ENCODE results near the gene OGFR. TPM values are rescaled to one million over a fixed set of nuclear protein-coding genes. Genes with fewer than 3 reads are reported as not detected.
A peak's percentile ranks its signal among the peaks of the same experiment; 100 is the strongest.
"Not testable (repeated sequence)": the region's sequence is repeated elsewhere in the genome, so short reads cannot be mapped to it uniquely, and the experiment has no call there.

OGFR gene
- total RNA-seq, 2 experiments from 2014 or later = 23.7 to 24.6 TPM

DNA sequence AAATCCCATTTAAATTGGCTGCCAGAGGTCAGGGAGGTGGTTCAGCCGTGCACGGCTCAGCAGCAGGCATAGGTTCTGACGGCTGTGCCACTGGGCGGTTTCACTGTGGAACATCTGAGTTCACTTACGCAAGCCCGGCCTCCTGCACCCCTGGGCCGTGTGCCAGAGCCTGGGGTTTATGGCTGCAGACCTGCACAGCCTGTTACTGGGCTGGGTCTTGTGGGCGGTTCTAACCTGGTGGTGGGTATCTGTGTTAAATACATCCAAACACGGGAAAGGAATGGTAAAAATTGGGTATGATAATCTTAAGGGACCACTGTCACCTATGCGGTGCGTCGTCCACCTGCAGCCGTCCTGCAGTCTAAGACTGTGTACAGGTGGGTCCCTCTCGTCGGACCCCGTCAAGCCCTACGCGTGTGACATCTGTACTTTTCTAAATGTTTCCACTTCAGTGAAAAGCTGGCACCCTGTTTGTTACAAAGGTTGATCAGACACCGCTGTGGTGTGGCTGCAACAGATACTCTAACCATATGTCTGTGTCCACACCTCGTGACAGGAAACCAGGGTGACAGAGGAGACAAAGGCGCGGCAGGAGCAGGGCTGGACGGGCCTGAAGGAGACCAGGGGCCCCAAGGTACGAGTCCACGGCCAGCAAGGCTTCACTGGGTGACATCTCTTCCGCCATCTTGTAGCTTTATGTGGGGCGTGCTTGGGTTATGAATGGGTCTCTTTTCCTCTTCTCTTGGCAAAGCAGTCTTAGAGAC is 33.7 kb downstream of the OGFR start:
- intact Hi-C loops (cut with micrococcal nuclease) = no loop called here
- Mint-ChIP-seq H3K4me1 (ENCODE audit: low read depth) (no peaks in the 10 kb centered on the region), H3K4me3 (no peak overlapping the region), H3K27ac (no peak overlapping the region), H3K36me3 (ENCODE audit: low read depth) (no peaks in the 10 kb centered on the region), H3K9me3 (no peaks in the 10 kb centered on the region), H3K27me3 (ENCODE audit: low read depth) (no peaks in the 10 kb centered on the region)
- CTCF ChIA-PET = interaction anchor here (1.0 kb wide), 1 partner anchor 33 kb away, joined by 3 read pairs; no protein-coding TSS in a partner anchor
- DNase-seq = no peak

GRCh38 chr20:62839261-62839660 is 34.6 kb downstream of the OGFR start:
- intact Hi-C loops (cut with micrococcal nuclease) = no loop called here
- Mint-ChIP-seq H3K27ac (no peak overlapping the region), H3K4me3 (no peak overlapping the region), H3K36me3 (ENCODE audit: low read depth) (no peaks in the 10 kb centered on the region), H3K4me1 (ENCODE audit: low read depth) (no peaks in the 10 kb centered on the region), H3K27me3 (ENCODE audit: low read depth) (no peaks in the 10 kb centered on the region), H3K9me3 (no peaks in the 10 kb centered on the region)
- CTCF ChIA-PET = interaction anchor here (1.0 kb wide), 1 partner anchor 32 kb away, joined by 3 read pairs; no protein-coding TSS in a partner anchor
- DNase-seq = no peak

DNA sequence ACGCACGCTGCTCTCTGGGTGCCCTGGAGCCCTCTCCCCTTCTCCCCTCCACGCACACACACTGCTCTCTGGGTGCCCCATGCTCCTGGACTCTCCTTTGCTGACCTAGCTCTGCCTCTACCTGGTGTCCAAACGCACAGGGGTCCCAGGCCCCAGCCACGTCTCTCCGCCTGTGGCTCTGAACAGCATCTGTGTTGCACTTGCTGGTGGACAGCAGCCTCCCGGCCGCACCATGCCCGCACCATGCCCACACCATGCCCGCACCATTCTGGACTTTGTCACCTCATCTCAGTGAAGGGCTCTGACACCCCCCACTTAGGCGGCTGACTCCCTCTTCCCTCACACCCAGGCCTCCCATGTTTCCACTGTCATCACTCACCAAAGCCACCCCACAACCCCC is 35.2 kb downstream of the OGFR start:
- Mint-ChIP-seq H3K36me3 (ENCODE audit: low read depth) (no peaks in the 10 kb centered on the region), H3K4me1 (ENCODE audit: low read depth) (no peaks in the 10 kb centered on the region), H3K9me3 (no peaks in the 10 kb centered on the region), H3K27ac (no peak overlapping the region), H3K4me3 (no peak overlapping the region), H3K27me3 (ENCODE audit: low read depth) (no peaks in the 10 kb centered on the region)
- CTCF ChIA-PET = no interaction called here
- DNase-seq = no peak
- intact Hi-C loops (cut with micrococcal nuclease) = no loop called here

- Mint-ChIP-seq H3K9me3 (no peaks in the 10 kb centered on the region), H3K36me3 (ENCODE audit: low read depth) (peaks cover 2% of the 10 kb centered on the region), H3K4me3 (no peak overlapping the region), H3K4me1 (ENCODE audit: low read depth) (no peaks in the 10 kb centered on the region), H3K27ac (no peak overlapping the region), H3K27me3 (ENCODE audit: low read depth) (no peaks in the 10 kb centered on the region)
- no peak for DNase-seq
- intact Hi-C loops (cut with micrococcal nuclease) = no loop called here
- CTCF ChIA-PET = no interaction called here
Observed at GRCh38 chr20:62840244-62841197, 35.9 kb downstream of the OGFR start.

GRCh38 chr20:62841705-62842212 is 37.1 kb downstream of the OGFR start:
- intact Hi-C loops (cut with micrococcal nuclease) = no loop called here
- no peaks in the 10 kb centered on the region for H3K27me3 Mint-ChIP-seq (ENCODE audit: low read depth)

DNA sequence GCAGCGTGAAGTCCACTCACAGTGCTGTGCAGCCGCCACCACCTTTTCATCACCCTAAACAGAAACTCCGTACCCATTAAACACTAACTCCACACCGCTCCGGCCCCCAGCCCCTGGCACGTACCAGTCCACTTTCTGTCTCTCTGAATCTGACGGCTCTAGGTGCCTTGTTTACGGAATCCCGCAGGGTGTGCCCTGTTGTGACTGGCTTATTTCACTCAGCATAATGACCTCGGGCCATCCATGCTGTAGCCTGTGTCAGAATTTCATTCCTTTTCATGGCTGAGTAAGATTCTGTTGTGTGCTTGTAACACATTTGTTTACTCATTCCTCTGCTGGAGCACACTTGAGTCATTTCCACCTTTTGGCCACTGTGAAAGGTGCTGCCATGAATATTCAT is 39.0 kb downstream of the OGFR start:
- Mint-ChIP-seq H3K27ac (peak overlapping the region; percentile 31), H3K9me3 (no peaks in the 10 kb centered on the region), H3K4me3 (no peak overlapping the region), H3K36me3 (ENCODE audit: low read depth) (peaks cover 4% of the 10 kb centered on the region), H3K4me1 (ENCODE audit: low read depth) (no peaks in the 10 kb centered on the region), H3K27me3 (ENCODE audit: low read depth) (no peaks in the 10 kb centered on the region)
- intact Hi-C loops (cut with micrococcal nuclease) = no loop called here
- no peak for DNase-seq
- CTCF ChIA-PET = no interaction called here

More at GRCh38 chr20:62841705-62842212, 37.1 kb downstream of the OGFR start:
- no peaks in the 10 kb centered on the region for H3K9me3 Mint-ChIP-seq
- peaks cover 4% of the 10 kb centered on the region for H3K36me3 Mint-ChIP-seq (ENCODE audit: low read depth)
- CTCF ChIA-PET = no interaction called here
- H3K4me3 Mint-ChIP-seq = no peak overlapping the region
- H3K4me1 Mint-ChIP-seq (ENCODE audit: low read depth) = no peaks in the 10 kb centered on the region
- no peak for DNase-seq
- no peak overlapping the region for H3K27ac Mint-ChIP-seq

DNA sequence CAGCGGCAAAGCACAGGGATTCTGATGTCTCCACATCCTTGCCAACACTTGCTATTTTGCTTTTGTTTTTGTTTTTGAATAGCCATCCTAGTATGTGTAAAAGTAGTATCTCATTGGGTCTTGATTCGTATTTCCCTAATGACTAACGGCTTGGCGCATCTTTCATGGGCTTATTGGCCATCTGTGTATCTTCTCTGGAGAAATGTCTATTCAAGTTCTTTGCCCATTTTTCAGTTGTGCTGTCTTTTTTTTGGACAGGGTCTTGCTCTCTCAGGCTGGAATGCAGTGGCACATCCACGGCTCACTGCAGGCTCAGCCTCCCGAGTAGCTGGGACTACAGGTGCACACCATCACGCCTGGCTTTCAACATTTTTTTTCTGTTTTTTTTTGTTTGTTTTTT is 39.5 kb downstream of the OGFR start:
- Mint-ChIP-seq H3K27me3 (ENCODE audit: low read depth) (no peaks in the 10 kb centered on the region), H3K36me3 (ENCODE audit: low read depth) (peaks cover 4% of the 10 kb centered on the region), H3K9me3 (no peaks in the 10 kb centered on the region), H3K4me3 (no peak overlapping the region), H3K4me1 (ENCODE audit: low read depth) (no peaks in the 10 kb centered on the region), H3K27ac (no peak overlapping the region)
- CTCF ChIA-PET = no interaction called here
- no peak for DNase-seq
- intact Hi-C loops (cut with micrococcal nuclease) = no loop called here

DNA sequence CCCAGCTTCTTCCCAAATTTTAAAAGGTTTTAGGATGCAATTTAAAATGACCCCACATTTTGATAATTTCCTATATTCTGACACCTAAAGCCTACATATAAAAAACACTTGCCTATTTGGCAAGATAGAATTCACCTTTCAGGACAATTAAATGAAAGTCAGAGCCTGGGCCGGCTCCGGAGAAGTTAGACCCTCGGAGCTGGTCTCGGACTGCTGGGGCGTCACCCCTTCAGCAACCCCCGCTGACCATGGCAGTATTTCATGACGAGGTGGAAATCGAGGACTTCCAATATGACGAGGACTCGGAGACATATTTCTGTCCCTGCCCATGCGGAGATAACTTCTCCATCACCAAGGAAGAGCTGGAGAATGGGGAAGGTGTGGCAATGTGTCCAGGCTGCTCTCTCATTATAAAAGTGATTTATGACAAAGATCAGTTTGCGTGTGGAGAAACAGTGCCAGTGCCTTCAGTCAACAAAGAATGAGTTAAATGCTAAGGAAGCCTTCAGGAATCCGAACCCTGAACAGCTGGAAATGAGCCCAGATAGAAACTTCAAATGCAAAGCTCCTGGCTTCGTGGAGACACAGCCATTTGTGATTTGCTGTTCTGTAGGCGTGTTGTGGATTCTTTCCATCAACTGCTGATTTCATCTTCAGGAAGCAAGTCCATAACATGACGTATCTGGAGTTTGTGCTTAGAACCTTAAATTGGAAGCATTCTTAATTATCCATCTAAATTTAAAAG is 41.0 kb downstream of the OGFR start:
- Mint-ChIP-seq H3K9me3 (no peaks in the 10 kb centered on the region), H3K27ac (no peak overlapping the region), H3K4me1 (ENCODE audit: low read depth) (no peaks in the 10 kb centered on the region), H3K36me3 (ENCODE audit: low read depth) (peaks cover 9% of the 10 kb centered on the region), H3K27me3 (ENCODE audit: low read depth) (no peaks in the 10 kb centered on the region), H3K4me3 (no peak overlapping the region)
- CTCF ChIA-PET = interaction anchor here (0.6 to 1.2 kb wide), 3 partner anchors 11 to 185 kb away, joined by 3 to 5 read pairs (median 3); no protein-coding TSS in a partner anchor
- no peak for DNase-seq
- intact Hi-C loops (cut with micrococcal nuclease) = no loop called here

GRCh38 chr20:62846166-62846890 is 41.7 kb downstream of the OGFR start:
- CTCF ChIA-PET = interaction anchor here (0.6 to 1.6 kb wide), 5 partner anchors 11 to 184 kb away, joined by 3 to 6 read pairs (median 5); no protein-coding TSS in a partner anchor
- Mint-ChIP-seq H3K27me3 (ENCODE audit: low read depth) (no peaks in the 10 kb centered on the region), H3K36me3 (ENCODE audit: low read depth) (peaks cover 11% of the 10 kb centered on the region), H3K27ac (no peak overlapping the region), H3K9me3 (no peaks in the 10 kb centered on the region), H3K4me1 (ENCODE audit: low read depth) (no peaks in the 10 kb centered on the region), H3K4me3 (no peak overlapping the region)
- intact Hi-C loops (cut with micrococcal nuclease) = no loop called here
- no peak for DNase-seq

DNA sequence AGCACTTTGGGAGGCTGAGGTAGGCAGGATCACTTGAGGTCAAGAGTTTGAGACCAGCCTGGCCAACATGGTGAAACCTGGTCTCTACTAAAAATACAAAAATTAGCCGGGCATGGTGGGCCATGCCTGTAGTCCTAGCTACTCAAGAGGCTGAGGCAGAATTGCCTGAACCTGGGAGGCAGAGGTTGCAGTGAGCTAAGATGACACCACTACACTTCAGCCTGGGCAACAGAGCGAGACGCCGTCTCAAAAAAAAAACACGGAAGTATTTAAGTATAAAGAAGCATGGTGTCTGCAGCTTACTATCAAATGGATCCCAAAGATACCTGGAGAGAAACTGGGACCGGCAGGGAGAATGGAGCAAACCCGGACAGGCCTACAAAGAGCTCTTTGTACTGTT is 44.3 kb downstream of the OGFR start:
- CTCF ChIA-PET = interaction anchor here (0.7 kb wide), 1 partner anchor 458 kb away, joined by 4 read pairs; no protein-coding TSS in a partner anchor
- H3K27ac Mint-ChIP-seq; H3K4me3 Mint-ChIP-seq; DNase-seq; H3K9me3 Mint-ChIP-seq; H3K27me3 Mint-ChIP-seq (ENCODE audit: low read depth); H3K4me1 Mint-ChIP-seq (ENCODE audit: low read depth); intact Hi-C loops (cut with micrococcal nuclease): not testable (repeated sequence)
- H3K36me3 Mint-ChIP-seq (ENCODE audit: low read depth) = peaks cover 19% of the 10 kb centered on the region

DNA sequence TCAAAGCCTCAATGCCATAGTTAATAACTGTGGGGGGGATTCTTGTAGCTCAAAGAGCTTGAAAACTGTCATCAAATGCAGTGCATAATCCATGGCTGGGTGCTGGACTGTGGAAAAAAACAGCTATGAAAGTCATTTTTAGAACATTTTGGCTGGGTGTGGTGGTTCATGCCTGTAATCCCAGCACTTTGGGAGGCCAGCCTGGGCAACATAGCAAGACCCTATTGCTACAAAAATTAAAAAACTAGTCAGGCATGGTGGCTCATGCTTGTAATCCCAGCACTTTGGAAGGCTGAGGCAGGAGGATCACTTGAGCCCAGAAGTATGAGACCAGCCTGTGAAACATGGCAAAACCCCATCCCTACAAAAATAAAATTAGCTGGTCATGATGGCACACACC is 44.8 kb downstream of the OGFR start:
- Mint-ChIP-seq H3K36me3 (ENCODE audit: low read depth) (peaks cover 19% of the 10 kb centered on the region), H3K4me3 (no peak overlapping the region), H3K27me3 (ENCODE audit: low read depth) (no peaks in the 10 kb centered on the region), H3K4me1 (ENCODE audit: low read depth) (no peaks in the 10 kb centered on the region), H3K27ac (no peak overlapping the region), H3K9me3 (no peaks in the 10 kb centered on the region)
- DNase-seq = no peak
- intact Hi-C loops (cut with micrococcal nuclease) = no loop called here
- CTCF ChIA-PET = interaction anchor here (0.7 kb wide), 1 partner anchor 458 kb away, joined by 4 read pairs; no protein-coding TSS in a partner anchor
